K562 (cell line): ENCODE results near the gene UTP4. TPM values are rescaled to one million over a fixed set of nuclear protein-coding genes. Genes with fewer than 3 reads are reported as not detected.
A peak's percentile ranks its signal among the peaks of the same experiment; 100 is the strongest.

ENCODE experiments used
- BCL6 ChIP-seq: fragments of 250-450 bp; sonication (Bioruptor Pico); IDR thresholded peaks from 2 replicates; pipeline ENCODE4 v1.4.0; 2020
- BCOR ChIP-seq: fragments of 450-650 bp; IDR thresholded peaks from 2 replicates; pipeline ENCODE4 v1.6.1; 2016
- BRD4 ChIP-seq: fragments of 200-600 bp; sonication (generic); IDR thresholded peaks from 2 replicates; pipeline ENCODE4 v1.6.1; 2017; ENCODE audit warnings: inconsistent platforms
- COPS2 ChIP-seq: fragments of 450-650 bp; conservative IDR thresholded peaks from 2 replicates; pipeline ENCODE4 v1.6.1; 2016; ENCODE audit warnings: mild to moderate bottlenecking, moderate library complexity
- CREBBP ChIP-seq: IDR thresholded peaks from one replicate; pipeline ENCODE4 v1.6.1; 2012; ENCODE audit warnings: low read depth, mild to moderate bottlenecking, control low read depth, inconsistent platforms, low read length
- HDAC1 ChIP-seq, 2 experiments: fragments of 450-650 bp; IDR thresholded peaks; 2 replicates each; pipeline ENCODE4 v1.6.1; 2016 to 2017; ENCODE audit warnings: inconsistent platforms in 1 of 2, mild to moderate bottlenecking in 1 of 2, moderate library complexity in 1 of 2
- JUNB ChIP-seq: fragments of 450-650 bp; formaldehyde crosslinking; conservative IDR thresholded peaks from 2 replicates; pipeline ENCODE4 v1.4.0; 2020; ENCODE audit warnings: mild to moderate bottlenecking
- MAFK ChIP-seq: IDR thresholded peaks from 2 replicates; pipeline ENCODE4 v1.6.1; 2011; ENCODE audit warnings: low read length, improper control_type of control experiment
- MECOM ChIP-seq: fragments of 250-450 bp; sonication (Bioruptor Pico); IDR thresholded peaks from 2 replicates; pipeline ENCODE4 v1.8.0; 2022; ENCODE audit warnings: inconsistent platforms
- PCBP1 ChIP-seq: fragments of 200-400 bp; formaldehyde crosslinking; IDR thresholded peaks from 2 replicates; pipeline ENCODE4 v1.6.1; 2018; ENCODE audit warnings: mild to moderate bottlenecking, low read depth, low read length; ENCODE audit not compliant: poor library complexity, severe bottlenecking
- SREBF2 ChIP-seq: sonication (generic); formaldehyde crosslinking; IDR thresholded peaks from 2 replicates; pipeline ENCODE4 v1.4.0; 2020; ENCODE audit warnings: mild to moderate bottlenecking, missing genetic modification reagents
- TCFL5 ChIP-seq: fragments of 250-450 bp; sonication (Bioruptor Pico); conservative IDR thresholded peaks from 2 replicates; pipeline ENCODE4 v1.6.1; 2021; ENCODE audit warnings: mild to moderate bottlenecking, moderate library complexity, matching md5 sums
- ZBED1 ChIP-seq: IDR thresholded peaks from 2 replicates; pipeline ENCODE4 v1.6.1; 2014
- ZBTB7A ChIP-seq: IDR thresholded peaks from 2 replicates; pipeline ENCODE4 v1.6.1; 2011; ENCODE audit warnings: low read depth, mild to moderate bottlenecking, low read length, moderate library complexity, borderline replicate concordance; ENCODE audit not compliant: control insufficient read depth
- ZBTB8A ChIP-seq: fragments of 450-650 bp; IDR thresholded peaks from 2 replicates; pipeline ENCODE4 v1.6.1; 2018; ENCODE audit warnings: mild to moderate bottlenecking, moderate library complexity; ENCODE audit not compliant: partially characterized antibody
- ZC3H4 ChIP-seq: sonication (generic); formaldehyde crosslinking; IDR thresholded peaks from 2 replicates; pipeline ENCODE4 v1.9.0; 2021; ENCODE audit warnings: missing genetic modification reagents, borderline replicate concordance
- ZEB2 ChIP-seq: fragments of 450-650 bp; IDR thresholded peaks from 2 replicates; pipeline ENCODE4 v1.6.1; 2016
- ZNF384 ChIP-seq: IDR thresholded peaks from 2 replicates; pipeline ENCODE4 v1.6.1; 2012; ENCODE audit warnings: low read depth, low read length, improper control_type of control experiment
- ZSCAN29 ChIP-seq: fragments of 450-650 bp; IDR thresholded peaks from 2 replicates; pipeline ENCODE4 v1.6.1; 2017
- polyA plus RNA-seq, 8 experiments: library from polyadenylated mRNA; depleted of rRNA in 4 of 8; stranded (reverse) in 5 of 8; unstranded in 3 of 8; fragments of >200 nt; fragmentation: Nextera tagmentation in 2 of 8; fragmentation: Illumina TruSeq in 1 of 8; extraction: Ambion mirVana in 2 of 8; extraction: Trizol in 1 of 8; gene quantifications; 2 replicates each; pipeline versions ENCODE4 v1.2.1 to v1.2.3, GENCODE V29; 2011 to 2014; ENCODE audit warnings: inconsistent platforms in 1 of 8, missing spikeins in 1 of 8
- total RNA-seq, 7 experiments: library from RNA; depleted of rRNA in 6 of 7; stranded (reverse); fragments of >200 nt in 6 of 7; fragmentation: Illumina TruSeq in 2 of 7; extraction: Trizol in 2 of 7; gene quantifications; 2 replicates each; pipeline versions ENCODE4 v1.2.1 to v1.2.3, GENCODE V29; 2011 to 2021; ENCODE audit warnings: low replicate concordance in 1 of 7
- TF ChIP-seq, protein P1 (sequence below): sonication (generic); formaldehyde crosslinking; IDR thresholded peaks from 2 replicates; pipeline ENCODE4 v1.8.0; 2023; ENCODE audit warnings: missing genetic modification reagents, mild to moderate bottlenecking, borderline replicate concordance
- TF ChIP-seq, protein P2 (sequence below), 2 experiments: IDR thresholded peaks; 2 replicates each; pipeline ENCODE4 v1.6.1; 2012; ENCODE audit warnings: improper control_type of control experiment in 2 of 2, low read depth in 2 of 2, low read length in 2 of 2, borderline replicate concordance in 1 of 2

The UTP4 gene
- total and polyA plus RNA-seq, 9 of the 15 experiments (the other 6 are each of a cell fraction or from before 2014, with no cell fraction given) = 46.1 to 203 (median 145) TPM

- TF ChIP-seq, protein P1, sequence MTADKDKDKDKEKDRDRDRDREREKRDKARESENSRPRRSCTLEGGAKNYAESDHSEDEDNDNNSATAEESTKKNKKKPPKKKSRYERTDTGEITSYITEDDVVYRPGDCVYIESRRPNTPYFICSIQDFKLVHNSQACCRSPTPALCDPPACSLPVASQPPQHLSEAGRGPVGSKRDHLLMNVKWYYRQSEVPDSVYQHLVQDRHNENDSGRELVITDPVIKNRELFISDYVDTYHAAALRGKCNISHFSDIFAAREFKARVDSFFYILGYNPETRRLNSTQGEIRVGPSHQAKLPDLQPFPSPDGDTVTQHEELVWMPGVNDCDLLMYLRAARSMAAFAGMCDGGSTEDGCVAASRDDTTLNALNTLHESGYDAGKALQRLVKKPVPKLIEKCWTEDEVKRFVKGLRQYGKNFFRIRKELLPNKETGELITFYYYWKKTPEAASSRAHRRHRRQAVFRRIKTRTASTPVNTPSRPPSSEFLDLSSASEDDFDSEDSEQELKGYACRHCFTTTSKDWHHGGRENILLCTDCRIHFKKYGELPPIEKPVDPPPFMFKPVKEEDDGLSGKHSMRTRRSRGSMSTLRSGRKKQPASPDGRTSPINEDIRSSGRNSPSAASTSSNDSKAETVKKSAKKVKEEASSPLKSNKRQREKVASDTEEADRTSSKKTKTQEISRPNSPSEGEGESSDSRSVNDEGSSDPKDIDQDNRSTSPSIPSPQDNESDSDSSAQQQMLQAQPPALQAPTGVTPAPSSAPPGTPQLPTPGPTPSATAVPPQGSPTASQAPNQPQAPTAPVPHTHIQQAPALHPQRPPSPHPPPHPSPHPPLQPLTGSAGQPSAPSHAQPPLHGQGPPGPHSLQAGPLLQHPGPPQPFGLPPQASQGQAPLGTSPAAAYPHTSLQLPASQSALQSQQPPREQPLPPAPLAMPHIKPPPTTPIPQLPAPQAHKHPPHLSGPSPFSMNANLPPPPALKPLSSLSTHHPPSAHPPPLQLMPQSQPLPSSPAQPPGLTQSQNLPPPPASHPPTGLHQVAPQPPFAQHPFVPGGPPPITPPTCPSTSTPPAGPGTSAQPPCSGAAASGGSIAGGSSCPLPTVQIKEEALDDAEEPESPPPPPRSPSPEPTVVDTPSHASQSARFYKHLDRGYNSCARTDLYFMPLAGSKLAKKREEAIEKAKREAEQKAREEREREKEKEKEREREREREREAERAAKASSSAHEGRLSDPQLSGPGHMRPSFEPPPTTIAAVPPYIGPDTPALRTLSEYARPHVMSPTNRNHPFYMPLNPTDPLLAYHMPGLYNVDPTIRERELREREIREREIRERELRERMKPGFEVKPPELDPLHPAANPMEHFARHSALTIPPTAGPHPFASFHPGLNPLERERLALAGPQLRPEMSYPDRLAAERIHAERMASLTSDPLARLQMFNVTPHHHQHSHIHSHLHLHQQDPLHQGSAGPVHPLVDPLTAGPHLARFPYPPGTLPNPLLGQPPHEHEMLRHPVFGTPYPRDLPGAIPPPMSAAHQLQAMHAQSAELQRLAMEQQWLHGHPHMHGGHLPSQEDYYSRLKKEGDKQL (CRISPR knock-in tag) = no peak
- TF ChIP-seq TCFL5 (CRISPR knock-in tag) (no peak), BRD4 (no peak), ZC3H4 (CRISPR knock-in tag) (no peak), JUNB (CRISPR knock-in tag) (no peak), ZSCAN29 (no peak), COPS2 (no peak), MECOM (CRISPR knock-in tag) (no peak), BCL6 (CRISPR knock-in tag) (no peak), PCBP1 (no peak), CREBBP (no peak), SREBF2 (CRISPR knock-in tag) (no peak), ZEB2 (no peak), ZBED1 (no peak), ZBTB8A (no peak), BCOR (no peak), HDAC1 (IDR thresholded peaks at IDR 0.05) (peak in 1 of 2 experiments; percentile 11; a peak in 1 of 4 replicates), ZNF384 (0 out of 2 replicates have a peak, but pooled peaks have one; percentile 5), MAFK (no peak), ZBTB7A (peak; percentile 55; the same call in 1 of the 2 replicates)
- TF ChIP-seq, protein P2, sequence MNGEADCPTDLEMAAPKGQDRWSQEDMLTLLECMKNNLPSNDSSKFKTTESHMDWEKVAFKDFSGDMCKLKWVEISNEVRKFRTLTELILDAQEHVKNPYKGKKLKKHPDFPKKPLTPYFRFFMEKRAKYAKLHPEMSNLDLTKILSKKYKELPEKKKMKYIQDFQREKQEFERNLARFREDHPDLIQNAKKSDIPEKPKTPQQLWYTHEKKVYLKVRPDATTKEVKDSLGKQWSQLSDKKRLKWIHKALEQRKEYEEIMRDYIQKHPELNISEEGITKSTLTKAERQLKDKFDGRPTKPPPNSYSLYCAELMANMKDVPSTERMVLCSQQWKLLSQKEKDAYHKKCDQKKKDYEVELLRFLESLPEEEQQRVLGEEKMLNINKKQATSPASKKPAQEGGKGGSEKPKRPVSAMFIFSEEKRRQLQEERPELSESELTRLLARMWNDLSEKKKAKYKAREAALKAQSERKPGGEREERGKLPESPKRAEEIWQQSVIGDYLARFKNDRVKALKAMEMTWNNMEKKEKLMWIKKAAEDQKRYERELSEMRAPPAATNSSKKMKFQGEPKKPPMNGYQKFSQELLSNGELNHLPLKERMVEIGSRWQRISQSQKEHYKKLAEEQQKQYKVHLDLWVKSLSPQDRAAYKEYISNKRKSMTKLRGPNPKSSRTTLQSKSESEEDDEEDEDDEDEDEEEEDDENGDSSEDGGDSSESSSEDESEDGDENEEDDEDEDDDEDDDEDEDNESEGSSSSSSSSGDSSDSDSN (IDR thresholded peaks at IDR 0.05; ENCODE audit: borderline replicate concordance in 1 of 2, low read depth in 2 of 2, low read length in 2 of 2) = peak in 1 of 2 experiments; percentile 82; a peak in 2 of 4 replicates
Observed at GRCh38 chr16:69105501-69106361, 26.7 kb upstream of the UTP4 start, which contains the start of gene HAS3 (continued).
